ENCODE data around the gene XRCC4.

DNA sequence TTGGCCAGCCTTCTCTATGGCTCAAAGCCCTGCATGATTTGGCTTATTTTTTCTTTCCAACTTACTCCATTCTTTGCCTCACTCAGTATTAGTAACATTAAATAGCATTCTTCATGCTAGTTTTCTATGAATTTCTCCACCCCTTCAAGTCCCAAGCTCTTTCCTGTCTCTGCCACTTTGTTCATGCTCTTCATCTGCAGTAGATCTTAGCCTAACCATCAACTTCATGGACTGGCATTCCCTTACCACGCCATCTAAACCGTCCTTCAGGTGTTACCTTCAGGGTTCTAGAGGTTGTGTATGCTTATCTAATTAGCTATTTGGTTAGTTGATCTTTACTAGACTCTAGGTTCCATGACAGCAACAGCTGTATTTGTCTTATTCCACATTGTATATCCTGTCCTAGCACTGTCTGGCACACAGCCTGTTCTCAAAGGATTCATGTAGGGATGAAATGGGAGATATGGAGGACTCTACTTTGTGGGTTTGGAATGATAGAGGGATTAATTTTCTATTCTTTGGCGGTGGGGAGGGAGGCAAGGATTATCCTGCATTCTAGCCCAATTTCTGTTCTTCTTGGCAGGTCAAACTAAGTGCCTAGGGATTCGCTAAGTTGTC is 26.5 kb upstream of the XRCC4 start:
- TF ChIP-seq, protein P1, sequence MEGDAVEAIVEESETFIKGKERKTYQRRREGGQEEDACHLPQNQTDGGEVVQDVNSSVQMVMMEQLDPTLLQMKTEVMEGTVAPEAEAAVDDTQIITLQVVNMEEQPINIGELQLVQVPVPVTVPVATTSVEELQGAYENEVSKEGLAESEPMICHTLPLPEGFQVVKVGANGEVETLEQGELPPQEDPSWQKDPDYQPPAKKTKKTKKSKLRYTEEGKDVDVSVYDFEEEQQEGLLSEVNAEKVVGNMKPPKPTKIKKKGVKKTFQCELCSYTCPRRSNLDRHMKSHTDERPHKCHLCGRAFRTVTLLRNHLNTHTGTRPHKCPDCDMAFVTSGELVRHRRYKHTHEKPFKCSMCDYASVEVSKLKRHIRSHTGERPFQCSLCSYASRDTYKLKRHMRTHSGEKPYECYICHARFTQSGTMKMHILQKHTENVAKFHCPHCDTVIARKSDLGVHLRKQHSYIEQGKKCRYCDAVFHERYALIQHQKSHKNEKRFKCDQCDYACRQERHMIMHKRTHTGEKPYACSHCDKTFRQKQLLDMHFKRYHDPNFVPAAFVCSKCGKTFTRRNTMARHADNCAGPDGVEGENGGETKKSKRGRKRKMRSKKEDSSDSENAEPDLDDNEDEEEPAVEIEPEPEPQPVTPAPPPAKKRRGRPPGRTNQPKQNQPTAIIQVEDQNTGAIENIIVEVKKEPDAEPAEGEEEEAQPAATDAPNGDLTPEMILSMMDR (IDR thresholded peaks at IDR 0.05; ENCODE audit: low read depth, low read length) = no peak
- TF ChIP-seq POLR2A (IDR thresholded peaks at IDR 0.05; ENCODE audit: extremely low read depth, insufficient read length) = no peak
- TF ChIP-seq, protein P2, sequence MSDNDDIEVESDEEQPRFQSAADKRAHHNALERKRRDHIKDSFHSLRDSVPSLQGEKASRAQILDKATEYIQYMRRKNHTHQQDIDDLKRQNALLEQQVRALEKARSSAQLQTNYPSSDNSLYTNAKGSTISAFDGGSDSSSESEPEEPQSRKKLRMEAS (IDR thresholded peaks at IDR 0.05; ENCODE audit: low read depth, low read length) = no peak
- TF ChIP-seq MYC (IDR thresholded peaks at IDR 0.05; ENCODE audit: low read depth, low read length) = no peak

All from NB4 (cell line).